Hepatocyte (in vitro differentiated cells): ENCODE measurements around the gene CYB5R2. TPM values are rescaled to one million over a fixed set of nuclear protein-coding genes. Genes with fewer than 3 reads are reported as not detected.

ENCODE experiments used
- DNase-seq: peaks from one replicate; pipeline ENCODE4 v3.0.0-alpha.2; 2016; ENCODE audit warnings: low spot score
- H2AFZ ChIP-seq: fragments of 200-600 bp; sonication (generic); 2 replicates; pipeline ENCODE4 v1.6.0; 2016; ENCODE audit warnings: antibody characterized with exemption, mild to moderate bottlenecking
- H3K27ac ChIP-seq: fragments of 200-600 bp; sonication (generic); 2 replicates; pipeline ENCODE4 v1.5.1; 2016; ENCODE audit warnings: mild to moderate bottlenecking
- H3K27me3 ChIP-seq: fragments of 200-600 bp; sonication (generic); 2 replicates; pipeline ENCODE4 v1.6.1; 2016
- H3K36me3 ChIP-seq: fragments of 200-600 bp; sonication (generic); replicated peaks from 2 replicates; pipeline ENCODE4 v1.5.1; 2016; ENCODE audit warnings: low read depth; ENCODE audit not compliant: insufficient read depth
- H3K4me1 ChIP-seq: fragments of 200-600 bp; sonication (generic); 2 replicates; pipeline ENCODE4 v1.5.1; 2016; ENCODE audit warnings: mild to moderate bottlenecking, moderate library complexity; ENCODE audit not compliant: insufficient read depth
- H3K4me2 ChIP-seq: fragments of 200-600 bp; sonication (generic); 2 replicates; pipeline ENCODE4 v1.6.0; 2016
- H3K4me3 ChIP-seq: fragments of 200-600 bp; sonication (generic); 2 replicates; pipeline ENCODE4 v1.5.1; 2016; ENCODE audit warnings: mild to moderate bottlenecking
- H3K79me2 ChIP-seq: fragments of 200-600 bp; sonication (generic); 2 replicates; pipeline ENCODE4 v1.6.0; 2017; ENCODE audit warnings: mild to moderate bottlenecking
- H3K9me2 ChIP-seq: fragments of 200-600 bp; sonication (generic); replicated peaks from 2 replicates; pipeline ENCODE4 v1.6.0; 2017; ENCODE audit warnings: mild to moderate bottlenecking; ENCODE audit not compliant: insufficient read depth
- H3K9me3 ChIP-seq: fragments of 200-600 bp; sonication (generic); 2 replicates; pipeline ENCODE4 v1.5.1; 2016; ENCODE audit warnings: low read depth, mild to moderate bottlenecking
- H4K20me1 ChIP-seq: fragments of 200-600 bp; sonication (generic); 2 replicates; pipeline ENCODE4 v1.6.0; 2016; ENCODE audit warnings: mild to moderate bottlenecking; ENCODE audit not compliant: insufficient read depth, poor library complexity, severe bottlenecking
- CTCF ChIP-seq: fragments of 200-600 bp; sonication (generic); IDR thresholded peaks from 2 replicates; pipeline ENCODE4 v1.5.1; 2016; ENCODE audit warnings: antibody characterized with exemption, mild to moderate bottlenecking; ENCODE audit not compliant: poor library complexity
- EZH2 ChIP-seq: fragments of 200-600 bp; sonication (generic); IDR thresholded peaks from 2 replicates; pipeline ENCODE4 v1.6.1; 2016; ENCODE audit warnings: antibody characterized with exemption, mild to moderate bottlenecking, borderline replicate concordance
- EZH2phosphoT487 ChIP-seq: fragments of 200-600 bp; sonication (generic); IDR thresholded peaks from one replicate; pipeline ENCODE4 v1.6.1; 2018; ENCODE audit warnings: antibody characterized with exemption, mild to moderate bottlenecking, low read depth, moderate library complexity; ENCODE audit not compliant: unreplicated experiment, severe bottlenecking
- WGBS: methylation state at CpG from one replicate; pipeline ENCODE4 v1.1.6; 2016; ENCODE audit warnings: low lambda C conversion rate; ENCODE audit errors: missing lambda C conversion rate; 5-methylcytosine and 5-hydroxymethylcytosine counted together
- polyA plus RNA-seq: library from polyadenylated mRNA; unstranded; fragments of >200 nt; fragmentation: Nextera tagmentation; extraction: Ambion mirVana; gene quantifications from 2 replicates; pipeline ENCODE4 v1.2.1, GENCODE V29; 2016
- total RNA-seq: library from RNA; depleted of rRNA; stranded (reverse); fragments of >200 nt; gene quantifications from 2 replicates; pipeline ENCODE4 v1.2.3, GENCODE V29; 2014

CYB5R2 gene
- total and polyA plus RNA-seq, 2 experiments from 2014 or later, result 19.9 to 38.5 TPM

GRCh38 chr11:7683571-7683970 lies 10.3 kb upstream of the CYB5R2 start:
- Histone ChIP-seq H3K4me2 (no peak overlapping the region), H3K36me3 (no peaks in the 10 kb centered on the region), H3K27me3 (no peaks in the 10 kb centered on the region), H3K9me2 (no peaks in the 10 kb centered on the region), H3K9me3 (no peaks in the 10 kb centered on the region), H4K20me1 (no peaks in the 10 kb centered on the region), H3K79me2 (no peaks in the 10 kb centered on the region), H3K4me1 (no peaks in the 10 kb centered on the region), H2AFZ (no peak overlapping the region), H3K27ac (no peak overlapping the region), H3K4me3 (no peak overlapping the region)
- TF ChIP-seq EZH2, result no peak
- no peak for TF ChIP-seq CTCF
- TF ChIP-seq EZH2phosphoT487, result no peak
- no peak for DNase-seq
- 80% methylated on average over 2 of the region's 2 CpGs for WGBS

- H4K20me1 ChIP-seq, result no peaks in the 10 kb centered on the region
- no peak overlapping the region for H3K4me3 ChIP-seq
- peak overlapping the region; percentile 61 for H3K27ac ChIP-seq
- peaks cover 4% of the 10 kb centered on the region for H3K79me2 ChIP-seq
- DNase-seq, result peak; percentile 61
- H2AFZ ChIP-seq, result no peak overlapping the region
- no peaks in the 10 kb centered on the region for H3K27me3 ChIP-seq
- no peaks in the 10 kb centered on the region for H3K9me2 ChIP-seq
- peaks cover 11% of the 10 kb centered on the region for H3K4me1 ChIP-seq
- WGBS, result 27% methylated on average over 4 of the region's 4 CpGs
- peak overlapping the region; percentile 32 for H3K4me2 ChIP-seq
- no peak for TF ChIP-seq CTCF
- no peak for TF ChIP-seq EZH2phosphoT487
- TF ChIP-seq EZH2, result no peak
- no peaks in the 10 kb centered on the region for H3K9me3 ChIP-seq
- no peaks in the 10 kb centered on the region for H3K36me3 ChIP-seq
Measured at GRCh38 chr11:7677796-7678201, 4.5 kb upstream of the CYB5R2 start.

GRCh38 chr11:7677071-7677470 lies 3.8 kb upstream of the CYB5R2 start:
- 46% methylated on average over 5 of the region's 5 CpGs for WGBS
- Histone ChIP-seq H3K27me3 (no peaks in the 10 kb centered on the region), H3K4me2 (peak overlapping the region; percentile 32)

More at GRCh38 chr11:7677071-7677470, 3.8 kb upstream of the CYB5R2 start:
- Histone ChIP-seq H3K9me2 (no peaks in the 10 kb centered on the region), H4K20me1 (no peaks in the 10 kb centered on the region), H3K4me3 (no peak overlapping the region), H3K27ac (peak overlapping the region; percentile 61), H3K4me1 (peaks cover 18% of the 10 kb centered on the region), H3K9me3 (no peaks in the 10 kb centered on the region), H3K36me3 (no peaks in the 10 kb centered on the region), H2AFZ (no peak overlapping the region), H3K79me2 (peaks cover 4% of the 10 kb centered on the region)
- DNase-seq, result no peak
- TF ChIP-seq CTCF (no peak), EZH2 (no peak)
